ENCODE data around the gene RIC1.

RIC1 gene

DNA sequence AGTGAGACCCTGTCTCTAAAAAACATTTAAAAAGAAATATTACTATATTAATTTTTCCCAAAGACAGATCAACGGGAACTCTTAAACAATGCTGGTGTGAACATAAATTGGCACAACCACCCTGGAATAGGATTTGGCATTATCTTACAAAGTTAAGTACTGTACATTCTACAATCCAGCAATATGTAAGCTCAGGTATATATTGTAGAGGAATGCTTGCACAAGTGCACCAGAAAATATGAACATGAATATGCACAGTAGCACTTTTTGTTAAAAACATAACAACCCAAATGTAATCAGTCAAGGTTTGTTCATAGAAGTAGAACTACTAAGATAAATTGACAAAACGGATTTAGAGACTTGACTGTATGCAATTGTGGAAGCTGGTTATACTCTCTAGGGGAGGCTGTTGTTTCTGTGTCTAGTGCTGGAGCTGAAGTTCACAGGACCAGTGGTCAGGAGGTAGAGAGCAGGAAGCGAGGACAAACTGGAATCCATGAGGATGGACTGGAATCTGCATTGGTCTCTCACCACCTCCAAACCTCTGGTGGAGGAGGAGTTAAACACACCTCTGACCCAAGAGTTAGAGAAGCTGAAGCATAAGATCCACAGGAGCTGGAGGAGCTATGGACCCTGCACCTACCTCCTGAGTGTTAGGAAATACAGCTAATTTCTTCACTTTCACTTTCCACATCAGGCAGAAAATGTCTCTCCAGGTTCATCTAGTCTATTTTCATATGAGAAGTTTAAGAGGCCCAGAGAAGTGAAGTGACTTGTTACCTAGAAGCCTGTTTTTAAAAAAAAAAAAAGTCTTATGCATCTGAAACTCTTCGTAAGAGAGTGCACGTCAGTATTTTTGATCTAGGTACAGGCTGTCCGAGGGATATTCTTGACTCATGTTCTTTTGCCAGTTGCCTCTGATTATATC, 20.3 kb upstream of the RIC1 start:
- Histone ChIP-seq H3K36me3 (ENCODE audit: insufficient read depth, low read length) (no peaks in the 10 kb centered on the region), H3K4me2 (ENCODE audit: low read length) (peak overlapping the region; percentile 90), H3K27me3 (ENCODE audit: control insufficient read depth, insufficient read depth, low read length) (no peaks in the 10 kb centered on the region), H3K9ac (ENCODE audit: low read depth, low read length) (peak overlapping the region; percentile 68), H3K4me1 (ENCODE audit: control insufficient read depth, insufficient read depth, low read length) (peaks cover 7% of the 10 kb centered on the region), H3K4me3 (ENCODE audit: low read length) (peak overlapping the region; percentile 68), H3K9me3 (replicated peaks; ENCODE audit: low read length) (no peaks in the 10 kb centered on the region)

DNA sequence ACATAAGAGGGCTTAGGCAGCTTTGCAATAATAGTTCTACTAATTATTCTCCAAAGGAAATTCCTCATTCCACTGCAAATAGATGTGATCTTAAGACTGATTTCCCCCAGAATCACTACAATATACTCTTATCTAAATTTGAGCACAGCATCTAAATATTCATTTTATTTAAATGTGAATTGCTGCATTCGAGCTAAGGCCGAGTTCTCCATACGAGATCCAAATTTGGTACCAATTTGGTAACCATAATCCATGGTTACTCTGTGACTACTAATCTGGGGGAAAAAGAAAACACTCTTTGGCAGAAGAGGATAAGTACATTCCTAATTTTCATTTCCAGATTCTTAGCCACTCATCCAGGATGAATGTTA, 19.7 kb upstream of the RIC1 start:
- peak overlapping the region; percentile 68 for H3K9ac ChIP-seq (ENCODE audit: low read depth, low read length)
- H3K4me2 ChIP-seq (ENCODE audit: low read length), result peak overlapping the region; percentile 90
- H3K4me3 ChIP-seq (ENCODE audit: low read length), result peak overlapping the region; percentile 68
- no peaks in the 10 kb centered on the region for H3K36me3 ChIP-seq (ENCODE audit: insufficient read depth, low read length)
- no peaks in the 10 kb centered on the region for H3K9me3 ChIP-seq (replicated peaks; ENCODE audit: low read length)
- H3K27me3 ChIP-seq (ENCODE audit: control insufficient read depth, insufficient read depth, low read length), result no peaks in the 10 kb centered on the region
- peaks cover 7% of the 10 kb centered on the region for H3K4me1 ChIP-seq (ENCODE audit: control insufficient read depth, insufficient read depth, low read length)

DNA sequence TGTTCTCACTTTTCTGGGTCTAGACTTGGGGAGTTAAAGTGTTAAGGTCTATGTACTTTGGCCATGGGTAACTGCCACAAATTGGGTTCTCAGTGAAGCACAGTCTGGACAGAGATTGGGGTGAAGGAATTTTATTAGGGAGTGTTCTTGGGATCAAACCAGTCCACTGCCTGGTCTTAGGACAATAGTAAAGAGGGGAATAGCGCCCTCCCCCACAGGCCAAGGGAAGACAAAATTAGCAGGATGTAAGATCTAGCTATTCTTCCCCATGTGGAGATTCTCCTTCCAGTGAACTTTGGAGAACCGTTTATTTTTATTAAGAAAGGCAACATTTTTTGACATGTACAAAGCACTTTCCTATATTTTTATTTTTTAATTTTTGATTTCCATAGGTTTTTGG, 18.4 kb upstream of the RIC1 start:
- no peaks in the 10 kb centered on the region for H3K36me3 ChIP-seq (ENCODE audit: insufficient read depth, low read length)

DNA sequence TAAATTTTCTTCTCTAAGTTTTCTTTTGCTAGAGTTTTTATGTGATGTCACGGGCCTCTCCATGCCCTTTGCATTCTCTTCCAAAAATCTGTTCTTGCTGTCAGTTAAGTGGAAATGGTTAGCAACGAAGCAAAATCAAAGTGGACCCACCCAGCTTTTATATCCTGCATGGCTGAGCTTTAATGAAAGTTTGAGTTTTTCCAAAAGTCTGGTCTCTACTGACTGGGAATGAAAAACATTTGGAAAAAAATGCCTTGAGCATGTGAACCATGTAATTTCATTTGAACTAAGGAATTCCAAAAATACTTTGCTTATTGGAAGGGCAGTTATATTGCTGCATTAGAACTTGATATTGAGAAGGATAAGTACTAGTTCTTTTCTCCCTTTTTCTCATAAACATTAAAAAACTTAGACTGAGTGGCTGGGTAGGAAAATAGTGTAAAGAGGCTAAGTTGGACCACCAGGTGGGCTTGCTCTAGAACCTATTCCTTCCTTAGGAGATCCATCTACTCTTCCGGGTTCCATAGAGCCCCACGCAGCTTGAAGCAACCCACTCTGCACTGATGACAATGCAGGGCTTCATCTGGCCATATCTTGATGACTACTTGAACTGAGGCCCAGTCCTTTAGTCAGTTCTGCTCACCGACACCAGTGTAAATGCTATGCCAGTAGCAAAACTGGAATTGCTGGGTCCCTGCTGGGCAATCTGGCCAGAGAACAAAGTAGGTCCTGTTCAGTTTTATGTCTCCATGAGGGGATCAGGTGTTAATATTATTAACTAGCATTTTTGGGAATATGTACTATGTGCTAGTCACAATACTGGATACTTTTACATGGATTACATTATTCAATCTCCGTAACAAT, 17.4 kb upstream of the RIC1 start:
- Histone ChIP-seq H3K4me1 (ENCODE audit: control insufficient read depth, insufficient read depth, low read length) (peaks cover 7% of the 10 kb centered on the region), H3K36me3 (ENCODE audit: insufficient read depth, low read length) (no peaks in the 10 kb centered on the region), H3K9ac (ENCODE audit: low read depth, low read length) (no peak overlapping the region), H3K9me3 (replicated peaks; ENCODE audit: low read length) (no peaks in the 10 kb centered on the region), H3K4me2 (ENCODE audit: low read length) (no peak overlapping the region), H3K4me3 (ENCODE audit: low read length) (no peak overlapping the region), H3K27me3 (ENCODE audit: control insufficient read depth, insufficient read depth, low read length) (no peaks in the 10 kb centered on the region)

More for the DNA sequence above, 18.4 kb upstream of the RIC1 start:
- Histone ChIP-seq H3K4me1 (ENCODE audit: control insufficient read depth, insufficient read depth, low read length) (peaks cover 7% of the 10 kb centered on the region), H3K4me2 (ENCODE audit: low read length) (no peak overlapping the region), H3K9me3 (replicated peaks; ENCODE audit: low read length) (no peaks in the 10 kb centered on the region), H3K4me3 (ENCODE audit: low read length) (no peak overlapping the region), H3K27me3 (ENCODE audit: control insufficient read depth, insufficient read depth, low read length) (no peaks in the 10 kb centered on the region), H3K9ac (ENCODE audit: low read depth, low read length) (no peak overlapping the region)

DNA sequence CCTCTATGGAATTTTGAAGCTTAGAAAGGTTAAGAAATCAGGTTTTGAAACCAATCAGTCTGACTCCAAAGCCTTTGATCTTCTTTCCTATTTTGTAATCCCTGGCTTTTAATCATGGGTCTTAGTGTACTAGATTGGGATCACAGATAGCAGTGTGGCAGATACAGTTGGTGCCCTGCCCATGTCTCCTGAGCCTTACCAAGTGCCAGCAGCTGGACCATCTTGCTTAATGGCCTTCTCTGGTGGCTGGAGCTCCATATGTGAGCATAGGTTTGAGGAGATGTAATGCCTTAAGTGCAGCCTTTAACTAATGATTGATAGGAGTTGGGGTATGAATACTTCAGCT, 16.7 kb upstream of the RIC1 start:
- Histone ChIP-seq H3K4me1 (ENCODE audit: control insufficient read depth, insufficient read depth, low read length) (peaks cover 7% of the 10 kb centered on the region), H3K36me3 (ENCODE audit: insufficient read depth, low read length) (no peaks in the 10 kb centered on the region), H3K9me3 (replicated peaks; ENCODE audit: low read length) (no peaks in the 10 kb centered on the region), H3K4me2 (ENCODE audit: low read length) (no peak overlapping the region), H3K9ac (ENCODE audit: low read depth, low read length) (no peak overlapping the region), H3K4me3 (ENCODE audit: low read length) (no peak overlapping the region), H3K27me3 (ENCODE audit: control insufficient read depth, insufficient read depth, low read length) (no peaks in the 10 kb centered on the region)

DNA sequence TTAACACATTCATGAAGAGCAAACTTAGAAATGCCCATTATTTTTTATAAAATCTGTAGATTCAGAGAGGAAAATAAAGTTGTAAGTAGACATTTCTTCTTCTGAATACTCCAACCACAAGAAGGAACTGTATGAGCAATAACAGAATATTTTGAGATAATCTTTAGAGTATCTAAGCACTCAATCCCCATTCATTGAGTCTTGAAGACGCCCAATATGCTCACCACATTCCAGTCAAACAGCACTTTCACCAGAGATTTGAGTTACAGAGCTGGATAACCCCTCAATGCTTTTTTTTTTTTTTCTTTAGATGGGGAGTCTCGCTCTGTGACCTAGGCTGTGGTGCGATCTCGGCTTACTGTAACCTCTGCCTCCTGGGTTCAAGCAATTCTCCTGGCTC, 14.7 kb upstream of the RIC1 start:
- Histone ChIP-seq H3K9me3 (replicated peaks; ENCODE audit: low read length) (no peaks in the 10 kb centered on the region), H3K4me3 (ENCODE audit: low read length) (no peak overlapping the region), H3K9ac (ENCODE audit: low read depth, low read length) (no peak overlapping the region), H3K27me3 (ENCODE audit: control insufficient read depth, insufficient read depth, low read length) (no peaks in the 10 kb centered on the region), H3K4me2 (ENCODE audit: low read length) (no peak overlapping the region), H3K36me3 (ENCODE audit: insufficient read depth, low read length) (no peaks in the 10 kb centered on the region), H3K4me1 (ENCODE audit: control insufficient read depth, insufficient read depth, low read length) (peaks cover 5% of the 10 kb centered on the region)

DNA sequence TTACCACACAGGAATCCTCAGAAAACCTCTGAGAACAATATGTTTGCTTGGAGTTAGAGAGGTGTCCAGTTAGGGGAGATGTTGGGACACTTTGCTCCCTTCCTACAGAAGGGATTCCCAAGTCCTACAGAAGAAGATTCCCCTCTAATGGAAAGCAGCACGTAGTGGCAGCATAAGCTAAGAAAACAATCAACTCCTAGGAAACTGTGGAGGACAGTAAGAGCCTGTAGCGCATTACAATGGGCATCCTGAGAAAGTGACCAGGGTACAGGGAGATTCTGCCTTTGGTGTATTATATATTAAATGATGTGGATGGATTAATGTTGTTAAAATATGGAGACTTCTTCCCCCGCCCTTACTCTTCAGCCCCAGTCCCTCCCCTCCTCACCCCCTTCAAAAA, 13.9 kb upstream of the RIC1 start:
- Histone ChIP-seq H3K4me2 (ENCODE audit: low read length) (no peak overlapping the region), H3K9me3 (replicated peaks; ENCODE audit: low read length) (no peaks in the 10 kb centered on the region), H3K4me3 (ENCODE audit: low read length) (no peak overlapping the region), H3K9ac (ENCODE audit: low read depth, low read length) (no peak overlapping the region), H3K4me1 (ENCODE audit: control insufficient read depth, insufficient read depth, low read length) (no peaks in the 10 kb centered on the region), H3K36me3 (ENCODE audit: insufficient read depth, low read length) (no peaks in the 10 kb centered on the region), H3K27me3 (ENCODE audit: control insufficient read depth, insufficient read depth, low read length) (no peaks in the 10 kb centered on the region)

DNA sequence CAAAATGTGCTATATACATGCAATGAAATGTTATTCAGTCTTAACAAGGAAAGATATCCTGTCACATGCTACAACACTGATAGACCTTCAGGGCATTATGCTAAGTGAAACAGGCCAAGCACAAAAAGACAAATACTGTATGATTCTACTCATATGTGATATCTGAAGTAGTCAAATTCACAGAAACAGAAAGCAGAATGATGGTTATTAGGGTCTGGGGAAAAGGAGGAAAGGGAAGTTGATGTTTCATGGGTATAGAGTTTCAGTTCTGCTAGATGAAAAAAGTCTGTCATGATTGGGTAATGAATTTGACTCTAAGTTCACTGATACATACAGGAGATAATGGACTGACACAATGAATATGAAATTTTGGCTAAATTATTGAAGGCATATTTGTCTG, 11.2 kb upstream of the RIC1 start:
- no peaks in the 10 kb centered on the region for H3K9me3 ChIP-seq (replicated peaks; ENCODE audit: low read length)
- no peaks in the 10 kb centered on the region for H3K27me3 ChIP-seq (ENCODE audit: control insufficient read depth, insufficient read depth, low read length)
- H3K4me2 ChIP-seq (ENCODE audit: low read length), result no peak overlapping the region
- H3K4me1 ChIP-seq (ENCODE audit: control insufficient read depth, insufficient read depth, low read length), result peaks cover 18% of the 10 kb centered on the region
- H3K36me3 ChIP-seq (ENCODE audit: insufficient read depth, low read length), result no peaks in the 10 kb centered on the region
- no peak overlapping the region for H3K4me3 ChIP-seq (ENCODE audit: low read length)
- no peak overlapping the region for H3K9ac ChIP-seq (ENCODE audit: low read depth, low read length)

DNA sequence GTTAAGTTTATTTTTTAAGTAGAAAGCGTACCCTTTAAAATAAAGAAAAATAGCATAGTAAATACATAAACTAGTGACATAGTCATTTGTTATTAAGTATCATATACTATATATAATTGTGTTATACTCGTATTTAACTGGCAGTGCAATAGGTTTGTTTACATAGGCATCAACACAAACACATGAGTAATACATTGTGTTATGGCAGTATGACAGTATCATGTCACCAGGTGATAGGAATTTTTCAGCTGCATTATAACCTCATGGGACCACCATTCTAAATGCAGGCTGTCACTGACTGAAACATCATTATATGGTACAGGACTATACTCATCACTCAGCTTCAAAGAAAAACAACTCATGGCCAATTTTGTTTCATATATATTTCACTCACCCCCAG, 8.4 kb upstream of the RIC1 start:
- Histone ChIP-seq H3K9me3 (replicated peaks; ENCODE audit: low read length) (no peaks in the 10 kb centered on the region), H3K36me3 (ENCODE audit: insufficient read depth, low read length) (no peaks in the 10 kb centered on the region), H3K27me3 (ENCODE audit: control insufficient read depth, insufficient read depth, low read length) (no peaks in the 10 kb centered on the region), H3K4me3 (ENCODE audit: low read length) (no peak overlapping the region), H3K4me1 (ENCODE audit: control insufficient read depth, insufficient read depth, low read length) (peaks cover 18% of the 10 kb centered on the region), H3K9ac (ENCODE audit: low read depth, low read length) (no peak overlapping the region), H3K4me2 (ENCODE audit: low read length) (no peak overlapping the region)

DNA sequence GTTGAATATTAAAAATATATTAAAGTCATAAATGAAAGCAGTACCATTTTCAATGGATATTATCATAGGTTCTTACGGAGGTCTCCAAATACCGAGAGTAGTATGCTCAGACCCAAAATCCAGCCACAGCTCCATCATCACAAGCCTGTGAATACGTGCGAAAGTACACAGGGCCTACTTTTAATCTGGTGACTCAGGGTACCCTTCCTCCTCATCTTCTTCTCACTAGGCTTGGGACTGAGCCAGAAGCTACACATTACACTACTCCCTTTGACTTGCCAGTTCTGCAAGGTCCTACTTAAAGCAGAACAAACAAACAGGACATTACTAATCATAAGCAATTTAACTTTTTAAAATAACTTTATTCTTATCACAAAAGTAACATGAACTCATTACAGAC, 7.6 kb upstream of the RIC1 start:
- peak overlapping the region; percentile 13 for H3K4me3 ChIP-seq (ENCODE audit: low read length)
- no peaks in the 10 kb centered on the region for H3K27me3 ChIP-seq (ENCODE audit: control insufficient read depth, insufficient read depth, low read length)
- peaks cover 18% of the 10 kb centered on the region for H3K4me1 ChIP-seq (ENCODE audit: control insufficient read depth, insufficient read depth, low read length)
- no peaks in the 10 kb centered on the region for H3K9me3 ChIP-seq (replicated peaks; ENCODE audit: low read length)
- no peaks in the 10 kb centered on the region for H3K36me3 ChIP-seq (ENCODE audit: insufficient read depth, low read length)
- peak overlapping the region; percentile 65 for H3K4me2 ChIP-seq (ENCODE audit: low read length)
- peak overlapping the region; percentile 51 for H3K9ac ChIP-seq (ENCODE audit: low read depth, low read length)

DNA sequence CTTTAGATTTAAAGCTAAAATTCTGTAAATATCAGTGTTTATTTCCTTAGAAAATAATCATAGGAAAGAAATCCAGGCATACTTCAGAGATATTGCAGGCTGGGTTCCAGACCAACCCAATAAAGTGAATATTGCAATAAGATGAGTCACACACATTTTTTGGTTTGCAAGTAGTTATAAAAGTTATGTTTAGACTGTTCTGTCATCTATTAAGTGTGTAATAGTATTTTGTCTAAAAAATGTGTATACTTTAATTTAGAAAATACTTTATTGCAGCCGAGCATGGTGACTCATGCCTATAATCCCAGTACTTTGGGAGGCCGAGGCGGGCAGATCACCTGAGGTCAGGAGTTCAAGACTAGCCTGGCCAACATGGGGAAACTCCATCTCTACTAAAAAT, 6.9 kb upstream of the RIC1 start:
- peak overlapping the region; percentile 51 for H3K9ac ChIP-seq (ENCODE audit: low read depth, low read length)
- H3K9me3 ChIP-seq (replicated peaks; ENCODE audit: low read length), result no peaks in the 10 kb centered on the region
- peaks cover 23% of the 10 kb centered on the region for H3K4me1 ChIP-seq (ENCODE audit: control insufficient read depth, insufficient read depth, low read length)

More for the DNA sequence above, 6.9 kb upstream of the RIC1 start:
- peak overlapping the region; percentile 65 for H3K4me2 ChIP-seq (ENCODE audit: low read length)
- H3K4me3 ChIP-seq (ENCODE audit: low read length), result peak overlapping the region; percentile 13
- H3K27me3 ChIP-seq (ENCODE audit: control insufficient read depth, insufficient read depth, low read length), result no peaks in the 10 kb centered on the region
- no peaks in the 10 kb centered on the region for H3K36me3 ChIP-seq (ENCODE audit: insufficient read depth, low read length)

Measured in skeletal muscle satellite cell (primary cell).